Endothelial cell (in vitro differentiated cells): ENCODE measurements around the gene WASHC4. TPM values are rescaled to one million over a fixed set of nuclear protein-coding genes. Genes with fewer than 3 reads are reported as not detected.

Experiments used
- DNase-seq: peaks from one replicate; pipeline ENCODE4 v3.0.0; 2021; ENCODE audit warnings: low spot score
- H3K27ac Mint-ChIP-seq: one replicate; pipeline ENCODE4 v1.8.0; 2021; ENCODE audit warnings: mixed read lengths, inconsistent platforms; ENCODE audit not compliant: unreplicated experiment
- H3K27me3 Mint-ChIP-seq: one replicate; pipeline ENCODE4 v1.8.0; 2021; ENCODE audit warnings: mild to moderate bottlenecking, moderate library complexity, mixed read lengths, inconsistent platforms; ENCODE audit not compliant: unreplicated experiment
- H3K36me3 Mint-ChIP-seq: one replicate; pipeline ENCODE4 v1.8.0; 2021; ENCODE audit warnings: mild to moderate bottlenecking, low read depth, mixed read lengths, inconsistent platforms; ENCODE audit not compliant: unreplicated experiment
- H3K4me1 Mint-ChIP-seq: one replicate; pipeline ENCODE4 v1.8.0; 2021; ENCODE audit warnings: mild to moderate bottlenecking, mixed read lengths, inconsistent platforms; ENCODE audit not compliant: unreplicated experiment
- H3K4me3 Mint-ChIP-seq: one replicate; pipeline ENCODE4 v1.8.0; 2021; ENCODE audit warnings: mild to moderate bottlenecking, mixed read lengths, inconsistent platforms; ENCODE audit not compliant: unreplicated experiment
- H3K9me3 Mint-ChIP-seq: one replicate; pipeline ENCODE4 v1.8.0; 2021; ENCODE audit warnings: mixed read lengths, inconsistent platforms; ENCODE audit not compliant: unreplicated experiment
- CTCF ChIP-seq: fragments of 200-600 bp; sonication (generic); IDR thresholded peaks from one replicate; pipeline ENCODE4 v1.5.0; 2021; ENCODE audit warnings: antibody characterized with exemption; ENCODE audit not compliant: unreplicated experiment
- total RNA-seq: library from RNA; stranded (reverse); fragmentation: NEBNext Ultra II Directional; extraction: Animal tissue kit (Norgen Biotek cat#: 25700); gene quantifications from one replicate; pipeline ENCODE4 v1.2.1, GENCODE V29; 2021; ENCODE audit not compliant: unreplicated experiment

Gene WASHC4
- total RNA-seq, 1 donor from 2014 or later = 90.8 TPM

GRCh38 chr12:105138248-105138647, 30.7 kb downstream of the WASHC4 start:
- DNase-seq = no peak
- H3K27me3 Mint-ChIP-seq = no peaks in the 10 kb centered on the region
- peaks cover 28% of the 10 kb centered on the region for H3K36me3 Mint-ChIP-seq
- no peak overlapping the region for H3K4me3 Mint-ChIP-seq
- H3K4me1 Mint-ChIP-seq = no peaks in the 10 kb centered on the region
- H3K27ac Mint-ChIP-seq = no peak overlapping the region
- no peaks in the 10 kb centered on the region for H3K9me3 Mint-ChIP-seq
- no peak for TF ChIP-seq CTCF

- no peaks in the 10 kb centered on the region for H3K9me3 Mint-ChIP-seq
- DNase-seq = no peak
- H3K4me1 Mint-ChIP-seq = no peaks in the 10 kb centered on the region
- no peak for TF ChIP-seq CTCF
- no peaks in the 10 kb centered on the region for H3K27me3 Mint-ChIP-seq
- no peak overlapping the region for H3K27ac Mint-ChIP-seq
- no peak overlapping the region for H3K4me3 Mint-ChIP-seq
- peaks cover 15% of the 10 kb centered on the region for H3K36me3 Mint-ChIP-seq
Observed at GRCh38 chr12:105141320-105141922, 33.9 kb downstream of the WASHC4 start.

GRCh38 chr12:105142259-105142658, 34.7 kb downstream of the WASHC4 start:
- TF ChIP-seq CTCF = no peak
- Mint-ChIP-seq H3K9me3 (no peaks in the 10 kb centered on the region), H3K27ac (no peak overlapping the region), H3K4me3 (no peak overlapping the region), H3K4me1 (no peaks in the 10 kb centered on the region), H3K27me3 (no peaks in the 10 kb centered on the region), H3K36me3 (peaks cover 11% of the 10 kb centered on the region)
- no peak for DNase-seq

GRCh38 chr12:105156260-105156659, 48.7 kb downstream of the WASHC4 start:
- Mint-ChIP-seq H3K36me3 (peaks cover 24% of the 10 kb centered on the region), H3K9me3 (no peaks in the 10 kb centered on the region)
- no peak for TF ChIP-seq CTCF

GRCh38 chr12:105157606-105158005, 50.1 kb downstream of the WASHC4 start:
- DNase-seq = no peak
- Mint-ChIP-seq H3K36me3 (peaks cover 24% of the 10 kb centered on the region), H3K9me3 (no peaks in the 10 kb centered on the region), H3K27ac (no peak overlapping the region), H3K4me1 (no peaks in the 10 kb centered on the region), H3K27me3 (no peaks in the 10 kb centered on the region), H3K4me3 (no peak overlapping the region)
- no peak for TF ChIP-seq CTCF

More at GRCh38 chr12:105156260-105156659, 48.7 kb downstream of the WASHC4 start:
- no peaks in the 10 kb centered on the region for H3K4me1 Mint-ChIP-seq
- DNase-seq = no peak
- H3K27ac Mint-ChIP-seq = no peak overlapping the region
- H3K27me3 Mint-ChIP-seq = no peaks in the 10 kb centered on the region
- H3K4me3 Mint-ChIP-seq = no peak overlapping the region
